Activated T-helper 9 cell treated with anti-CD3 and anti-CD28 coated beads, Interleukin-2, amount 50 U/mL, for 16 hours (primary cell): ENCODE data around the gene ST7L.
"Not testable (repeated sequence)": the region's sequence is repeated elsewhere in the genome, so short reads cannot be mapped to it uniquely, and the experiment has no call there.

Experiments used
- DNase-seq: peaks from one replicate; pipeline ENCODE4 v3.0.0-alpha.2; 2020; ENCODE audit warnings: low read depth

The ST7L gene

DNA sequence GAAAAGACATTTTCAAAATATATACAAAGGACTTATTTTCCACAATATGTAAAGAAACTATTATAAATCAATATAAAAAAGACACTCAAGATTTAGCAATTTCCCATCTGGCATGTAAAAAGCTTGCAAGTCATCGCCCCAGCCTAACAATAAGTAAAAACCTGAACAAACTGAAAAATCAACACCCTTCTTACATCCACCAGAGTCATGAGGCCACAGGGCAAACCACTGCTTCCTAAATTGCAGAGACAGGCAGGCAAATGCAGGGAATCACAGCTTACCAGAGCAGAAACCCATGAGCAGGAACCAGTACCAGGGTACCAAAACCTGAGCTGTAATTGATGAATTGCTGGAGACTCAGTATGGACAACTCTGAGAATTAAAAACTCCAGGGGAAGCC is 126.9 kb downstream of the ST7L start:
- DNase-seq, result no peak

DNA sequence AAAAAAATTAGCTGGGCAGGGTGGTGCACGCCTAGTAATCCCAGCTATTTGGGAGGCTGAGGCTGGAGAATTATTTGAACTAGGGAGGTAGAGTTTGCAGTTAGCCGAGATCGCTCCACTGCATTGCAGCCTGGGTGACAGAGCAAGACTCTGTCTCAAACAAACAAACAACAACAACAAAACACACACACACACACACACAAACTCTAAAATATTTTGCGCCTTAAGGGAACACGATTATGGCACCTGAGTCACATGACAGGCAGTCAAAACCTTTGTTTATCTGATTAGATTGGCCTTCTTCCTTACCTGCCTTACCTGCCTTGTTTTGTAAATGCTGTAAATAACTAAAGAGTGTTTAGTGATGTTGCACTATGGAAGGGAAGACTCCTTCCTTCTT is 130.8 kb downstream of the ST7L start:
- DNase-seq, result no peak

GRCh38 chr1:112487686-112488085 is 131.3 kb downstream of the ST7L start:
- not testable (repeated sequence) for DNase-seq

- DNase-seq, result not testable (repeated sequence)
These were observed 132.9 kb downstream of the ST7L start for GRCh38 chr1:112486063-112486462.

- no peak for DNase-seq
These were observed 140.6 kb downstream of the ST7L start for GRCh38 chr1:112478314-112478713.

- DNase-seq, result no peak
These were observed 141.4 kb downstream of the ST7L start for GRCh38 chr1:112477550-112477949.
